Ureter (tissue), 1 donor: ENCODE data around the gene OR52I2. TPM values are rescaled to one million over a fixed set of nuclear protein-coding genes. Genes with fewer than 3 reads are reported as not detected.

Experiments
- DNase-seq: peaks from one replicate; pipeline ENCODE4 v3.0.0-alpha.2; 2020; ENCODE audit warnings: low spot score
- total RNA-seq: library from RNA; stranded (reverse); gene quantifications from one replicate; pipeline ENCODE4 v1.2.4, GENCODE V29; 2023
- donor health status: DM: yes; HTN: yes; CAD: no.

Gene OR52I2
- not detected for total RNA-seq

- DNase-seq, result no peak
These were observed at the start of gene OR52I2 for GRCh38 chr11:4581443-4581842. Gene OR52I2 (plus strand): TSS chr11:4581743.

- peak; percentile 53 for DNase-seq
These were observed 41.8 kb upstream of the OR52I2 start for GRCh38 chr11:4539603-4540219.

- no peak for DNase-seq
These were observed 40.5 kb upstream of the OR52I2 start for GRCh38 chr11:4541071-4541470.

GRCh38 chr11:4543561-4543960 lies 38.0 kb upstream of the OR52I2 start:
- DNase-seq, result no peak

GRCh38 chr11:4544891-4545290 lies 36.7 kb upstream of the OR52I2 start, which contains the start of gene OR52M1:
Gene OR52M1 (plus strand): TSS chr11:4545191. CDS start chr11:4545191, 0 bp downstream.
- no peak for DNase-seq

GRCh38 chr11:4546878-4547277 lies 34.7 kb upstream of the OR52I2 start:
- no peak for DNase-seq

- no peak for DNase-seq
These were observed 34.1 kb upstream of the OR52I2 start for GRCh38 chr11:4547416-4547815.

- no peak for DNase-seq
These were observed 30.1 kb upstream of the OR52I2 start for GRCh38 chr11:4551346-4551979.

GRCh38 chr11:4559527-4560440 lies 21.8 kb upstream of the OR52I2 start:
- no peak for DNase-seq

GRCh38 chr11:4560467-4560866 lies 21.1 kb upstream of the OR52I2 start:
- DNase-seq, result no peak

- no peak for DNase-seq
These were observed 16.2 kb upstream of the OR52I2 start for GRCh38 chr11:4565371-4565770.

GRCh38 chr11:4569075-4569474 lies 12.5 kb upstream of the OR52I2 start:
- DNase-seq, result no peak

- DNase-seq, result no peak
These were observed 4.7 kb upstream of the OR52I2 start for GRCh38 chr11:4576880-4577279.

- no peak for DNase-seq
These were observed 3.8 kb upstream of the OR52I2 start for GRCh38 chr11:4577761-4578160.

- no peak for DNase-seq
These were observed 2.9 kb upstream of the OR52I2 start for GRCh38 chr11:4578624-4579023.

GRCh38 chr11:4580124-4580523 lies 1.4 kb upstream of the OR52I2 start:
- no peak for DNase-seq

GRCh38 chr11:4589017-4589416 lies 7.5 kb downstream of the OR52I2 start:
- no peak for DNase-seq

- no peak for DNase-seq
These were observed 12.2 kb downstream of the OR52I2 start, which contains the start of gene OR52I1 for GRCh38 chr11:4593739-4594138. Gene OR52I1 (plus strand): TSS chr11:4594039. CDS start chr11:4594039, 0 bp downstream.

- DNase-seq, result no peak
These were observed 23.5 kb downstream of the OR52I2 start for GRCh38 chr11:4605057-4605456.

- DNase-seq, result no peak
These were observed 24.9 kb downstream of the OR52I2 start for GRCh38 chr11:4606231-4607015.

GRCh38 chr11:4607096-4607495 lies 25.6 kb downstream of the OR52I2 start:
- DNase-seq, result no peak
